ENCODE data around the gene GLIPR2. TPM values are rescaled to one million over a fixed set of nuclear protein-coding genes. Genes with fewer than 3 reads are reported as not detected.

The GLIPR2 gene
- polyA plus RNA-seq, 3 donors: 213 to 528 (median 520) TPM

- Histone ChIP-seq H3K79me2 (ENCODE audit: insufficient read depth, low read length) (peaks cover 82% of the 10 kb centered on the region), H4K20me1 (ENCODE audit: insufficient read depth, low read length) (peaks cover 82% of the 10 kb centered on the region), H3K4me2 (replicated peaks; ENCODE audit: extremely low read depth, low read length, poor library complexity, severe bottlenecking) (no peak overlapping the region), H3K27me3 (ENCODE audit: control insufficient read depth in 2 of 2, insufficient read depth in 2 of 2, low read length in 2 of 2) (no peaks in the 10 kb centered on the region), H2AFZ (ENCODE audit: insufficient read depth, low read depth, low read length, poor library complexity, severe bottlenecking) (no peak overlapping the region), H3K9me3 (replicated peaks in 1 of 2; ENCODE audit: control insufficient read depth in 1 of 2, insufficient read depth in 1 of 2, low read length in 2 of 2) (no peaks in the 10 kb centered on the region), H3K36me3 (replicated peaks in 1 of 2; ENCODE audit: control insufficient read depth in 1 of 2, insufficient read depth in 2 of 2, low read length in 2 of 2) (peaks cover 25 to 47% of the 10 kb centered on the region in 2 donors), H3K9ac (ENCODE audit: insufficient read depth, low read length, poor library complexity, severe bottlenecking) (no peak overlapping the region), H3K4me1 (ENCODE audit: control insufficient read depth in 1 of 2, insufficient read depth in 2 of 2, low read length in 2 of 2) (peaks cover 31 to 40% of the 10 kb centered on the region in 2 donors), H3K4me3 (replicated peaks in 1 of 3; ENCODE audit: low read depth in 2 of 3, low read length in 3 of 3) (no peak overlapping the region), H3K27ac (ENCODE audit: low read depth in 1 of 2, low read length in 2 of 2) (peak overlapping the region in 1 of 2 donors; percentile 62)
- intact Hi-C loops (cut with micrococcal nuclease): no loop called here
- WGBS (ENCODE audit: insufficient coverage): 82% methylated on average over 2 of the region's 4 CpGs
- H3K9me3 Mint-ChIP-seq: no peaks in the 10 kb centered on the region
- TF ChIP-seq CTCF (IDR thresholded peaks at IDR 0.05): no peak
- H3K4me1 Mint-ChIP-seq: peaks cover 39% of the 10 kb centered on the region
- no peak overlapping the region for H3K4me3 Mint-ChIP-seq
- no peak for DNase-seq
- H3K27ac Mint-ChIP-seq: peak overlapping the region in 5 of 7 donors; percentile 47 to 89 (median 66)
- peaks cover 0 to 3% (median 0%) of the 10 kb centered on the region in 3 donors for H3K27me3 Mint-ChIP-seq (ENCODE audit: low read depth in 3 of 3)
- H3K36me3 Mint-ChIP-seq: peaks cover 32 to 60% of the 10 kb centered on the region in 2 donors
Measured at GRCh38 chr9:36194326-36195000, 57.9 kb downstream of the GLIPR2 start.

GRCh38 chr9:36204906-36205547 lies 68.5 kb downstream of the GLIPR2 start:
- intact Hi-C loops (cut with micrococcal nuclease): no loop called here
- no peak overlapping the region for H3K4me3 Mint-ChIP-seq
- Histone ChIP-seq H3K4me2 (replicated peaks; ENCODE audit: extremely low read depth, low read length, poor library complexity, severe bottlenecking) (no peak overlapping the region), H3K4me1 (ENCODE audit: control insufficient read depth in 1 of 2, insufficient read depth in 2 of 2, low read length in 2 of 2) (no peaks in the 10 kb centered on the region), H3K27ac (ENCODE audit: low read depth in 1 of 2, low read length in 2 of 2) (no peak overlapping the region), H3K79me2 (ENCODE audit: insufficient read depth, low read length) (peaks cover 85% of the 10 kb centered on the region), H3K9me3 (replicated peaks in 1 of 2; ENCODE audit: control insufficient read depth in 1 of 2, insufficient read depth in 1 of 2, low read length in 2 of 2) (no peaks in the 10 kb centered on the region), H3K27me3 (ENCODE audit: control insufficient read depth in 2 of 2, insufficient read depth in 2 of 2, low read length in 2 of 2) (no peaks in the 10 kb centered on the region), H3K9ac (ENCODE audit: insufficient read depth, low read length, poor library complexity, severe bottlenecking) (no peak overlapping the region), H2AFZ (ENCODE audit: insufficient read depth, low read depth, low read length, poor library complexity, severe bottlenecking) (no peak overlapping the region), H3K4me3 (replicated peaks in 1 of 3; ENCODE audit: low read depth in 2 of 3, low read length in 3 of 3) (no peak overlapping the region), H4K20me1 (ENCODE audit: insufficient read depth, low read length) (peaks cover 99% of the 10 kb centered on the region), H3K36me3 (replicated peaks in 1 of 2; ENCODE audit: control insufficient read depth in 1 of 2, insufficient read depth in 2 of 2, low read length in 2 of 2) (peaks cover 95 to 100% of the 10 kb centered on the region in 2 donors)
- no peak for TF ChIP-seq CTCF (IDR thresholded peaks at IDR 0.05)
- H3K36me3 Mint-ChIP-seq: peaks cover 96 to 97% of the 10 kb centered on the region in 2 donors
- WGBS (ENCODE audit: insufficient coverage): 80% methylated on average over 9 of the region's 11 CpGs
- DNase-seq: no peak
- peak overlapping the region in 2 of 7 donors; percentile 64 to 74 for H3K27ac Mint-ChIP-seq
- H3K4me1 Mint-ChIP-seq: peaks cover 1% of the 10 kb centered on the region
- no peaks in the 10 kb centered on the region for H3K27me3 Mint-ChIP-seq (ENCODE audit: low read depth in 3 of 3)
- no peaks in the 10 kb centered on the region for H3K9me3 Mint-ChIP-seq
